Endothelial cell of umbilical vein (primary cell): Measurements from ENCODE around the gene MMS19. TPM values are rescaled to one million over a fixed set of nuclear protein-coding genes. Genes with fewer than 3 reads are reported as not detected.

Experiments
- BruUV-seq: library from RNA; stranded (reverse); fragments of 400-500 nt; replicated peaks from 2 replicates; lab custom pipeline; 2021; lab: Mats Ljungman, UMichigan
- CTCF ChIA-PET: fragments of 300-600, 350-600 bp; sonication (Branson Sonifier 250); formaldehyde crosslinking; loops from one replicate; lab custom pipeline; 2021; ENCODE audit warnings: antibody characterized with exemption, inconsistent platforms; lab: Charles Lee
- POLR2A ChIA-PET: fragments of 300-600, 350-600 bp; sonication (Branson Sonifier 250); formaldehyde crosslinking; loops from one replicate; lab custom pipeline; 2021; ENCODE audit warnings: antibody characterized with exemption, inconsistent platforms; lab: Charles Lee
- DNase-seq: peaks from one replicate; pipeline ENCODE4 v3.0.0-alpha.2; 2011; ENCODE audit warnings: low read depth, low spot score
- FAIRE-seq: peaks from 2 replicates; lab custom pipeline; 2011; peaks lifted over from hg19 to GRCh38; lab: Jason Lieb, UNC
- H2AFZ ChIP-seq: 2 replicates; pipeline ENCODE4 v1.6.0; 2012; ENCODE audit warnings: low read depth, low read length, control low read depth, inconsistent platforms
- H3K27ac ChIP-seq: 2 replicates; pipeline ENCODE4 v1.5.1; 2011; ENCODE audit warnings: low read depth, mild to moderate bottlenecking, control low read depth, low read length, moderate library complexity; ENCODE audit not compliant: insufficient read depth
- H3K27me3 ChIP-seq, 2 experiments: 2 replicates each; pipeline versions ENCODE4 v1.6.0 to v1.6.1; 2011; ENCODE audit warnings: low read length in 2 of 2, mixed read lengths in 1 of 2; ENCODE audit not compliant: control insufficient read depth in 2 of 2, insufficient read depth in 2 of 2
- H3K36me3 ChIP-seq, 2 experiments: 2 replicates in 1 of 2; 3 replicates in 1 of 2; pipeline ENCODE4 v1.5.1; 2011; ENCODE audit warnings: low read length in 2 of 2, mild to moderate bottlenecking in 1 of 2, moderate library complexity in 1 of 2; ENCODE audit not compliant: control insufficient read depth in 2 of 2, insufficient read depth in 2 of 2; ENCODE audit errors: extremely low read depth in 1 of 2
- H3K4me1 ChIP-seq: 3 replicates; pipeline ENCODE4 v1.5.1; 2011; ENCODE audit warnings: mild to moderate bottlenecking, low read length; ENCODE audit not compliant: control insufficient read depth, insufficient read depth; ENCODE audit errors: extremely low read depth
- H3K4me2 ChIP-seq: 2 replicates; pipeline ENCODE4 v1.6.1; 2011; ENCODE audit warnings: low read length, control low read depth, mixed read lengths; ENCODE audit not compliant: insufficient read depth
- H3K4me3 ChIP-seq, 3 experiments: fragments of 200-600 bp in 1 of 3; sonication (generic), shearing (Covaris generic) in 1 of 3; replicated peaks in 1 of 3; 2 replicates each; pipeline ENCODE4 v1.5.1; 2011 to 2016; ENCODE audit warnings: control low read depth in 3 of 3, low read length in 3 of 3, mild to moderate bottlenecking in 2 of 3, inconsistent platforms in 1 of 3, low read depth in 1 of 3, moderate library complexity in 1 of 3; ENCODE audit not compliant: insufficient read depth in 1 of 3
- H3K79me2 ChIP-seq: 2 replicates; pipeline ENCODE4 v1.6.0; 2012; ENCODE audit warnings: low read length, inconsistent platforms; ENCODE audit not compliant: control insufficient read depth, insufficient read depth
- H3K9ac ChIP-seq: replicated peaks from 2 replicates; pipeline ENCODE3; 2011; ENCODE audit warnings: low read length, control low read depth; ENCODE audit not compliant: insufficient read depth; ENCODE audit errors: extremely low read depth
- H3K9me1 ChIP-seq: replicated peaks from 3 replicates; pipeline ENCODE4 v1.6.0; 2011; ENCODE audit warnings: mild to moderate bottlenecking, low read length; ENCODE audit not compliant: control insufficient read depth, insufficient read depth; ENCODE audit errors: extremely low read depth
- H3K9me3 ChIP-seq: replicated peaks from 2 replicates; pipeline ENCODE4 v1.5.1; 2012; ENCODE audit warnings: low read length, inconsistent platforms; ENCODE audit not compliant: control insufficient read depth, insufficient read depth
- H4K20me1 ChIP-seq: replicated peaks from 2 replicates; pipeline ENCODE3; 2011; ENCODE audit warnings: mild to moderate bottlenecking, low read length; ENCODE audit not compliant: control insufficient read depth, insufficient read depth; ENCODE audit errors: extremely low read depth
- CTCF ChIP-seq, 2 donors: IDR thresholded peaks; 1 replicate in 1 of 2; 2 replicates in 1 of 2; pipeline ENCODE4 v1.5.1; 2011; ENCODE audit warnings: low read length in 2 of 2, mild to moderate bottlenecking in 2 of 2, moderate library complexity in 2 of 2, control low read depth in 1 of 2, inconsistent platforms in 1 of 2, low read depth in 1 of 2; ENCODE audit not compliant: insufficient read depth in 1 of 2; ENCODE audit errors: extremely low read depth in 1 of 2
- EZH2 ChIP-seq: IDR thresholded peaks from 2 replicates; pipeline ENCODE4 v1.6.1; 2012; ENCODE audit warnings: borderline replicate concordance, low read depth, mild to moderate bottlenecking, moderate library complexity, low read length, inconsistent platforms; ENCODE audit not compliant: severe bottlenecking
- FOS ChIP-seq: IDR thresholded peaks from 2 replicates; pipeline ENCODE4 v1.6.1; 2011; ENCODE audit warnings: mild to moderate bottlenecking, low read length, moderate library complexity, borderline replicate concordance; ENCODE audit not compliant: insufficient read depth
- GATA2 ChIP-seq: IDR thresholded peaks from 2 replicates; pipeline ENCODE4 v1.7.0; 2011; ENCODE audit warnings: low read depth, mild to moderate bottlenecking, moderate library complexity, mixed read lengths, low read length; ENCODE audit not compliant: insufficient read length, insufficient read depth
- JUN ChIP-seq: IDR thresholded peaks from 2 replicates; pipeline ENCODE4 v1.6.1; 2011; ENCODE audit warnings: borderline replicate concordance, low read depth; ENCODE audit not compliant: insufficient read length, insufficient read depth
- MYC ChIP-seq: IDR thresholded peaks from one replicate; pipeline ENCODE4 v1.6.1; 2011; ENCODE audit warnings: mild to moderate bottlenecking, low read depth, low read length
- POLR2A ChIP-seq: IDR thresholded peaks from 2 replicates; pipeline ENCODE4 v1.6.1; 2012; ENCODE audit warnings: low read depth, mild to moderate bottlenecking, control low read depth, low read length
- POLR2AphosphoS5 ChIP-seq: IDR thresholded peaks from 2 replicates; pipeline ENCODE4 v1.6.1; 2012; ENCODE audit warnings: low read depth, mild to moderate bottlenecking, control low read depth, low read length, moderate library complexity; ENCODE audit not compliant: insufficient read depth
- dilution Hi-C: fragments of 300-500 bp; cut with MboI; formaldehyde crosslinking; loops from one replicate; pipeline ENCODE4 v1.15.0; 2019; ENCODE audit warnings: low sequenced_read_pairs; ENCODE audit not compliant: extremely low pct_ligation_motif_present
- intact Hi-C: fragments of 100-400 bp; cut with micrococcal nuclease; formaldehyde crosslinking; loops from one replicate; pipeline ENCODE4 v1.10.0; 2022
- polyA plus RNA-seq, 4 experiments: library from polyadenylated mRNA; depleted of rRNA in 3 of 4; stranded (reverse) in 3 of 4; unstranded in 1 of 4; fragments of >200 nt; gene quantifications; 2 replicates each; pipeline versions ENCODE4 v1.2.1 to v1.2.3, GENCODE V29; 2011 to 2012; ENCODE audit warnings: missing spikeins in 1 of 4
- total RNA-seq: library from RNA; stranded (reverse); gene quantifications from 2 replicates; pipeline ENCODE4 v1.2.3, GENCODE V29; 2021
- TF ChIP-seq, protein P1 (sequence below): IDR thresholded peaks from 2 replicates; pipeline ENCODE4 v1.6.1; 2011; ENCODE audit not compliant: insufficient read depth, insufficient read length

MMS19 gene
- total and polyA plus RNA-seq, 2 donors (not counting 3 experiments of a cell fraction or from before 2014, with no cell fraction given): 95.2 to 123 TPM

DNA sequence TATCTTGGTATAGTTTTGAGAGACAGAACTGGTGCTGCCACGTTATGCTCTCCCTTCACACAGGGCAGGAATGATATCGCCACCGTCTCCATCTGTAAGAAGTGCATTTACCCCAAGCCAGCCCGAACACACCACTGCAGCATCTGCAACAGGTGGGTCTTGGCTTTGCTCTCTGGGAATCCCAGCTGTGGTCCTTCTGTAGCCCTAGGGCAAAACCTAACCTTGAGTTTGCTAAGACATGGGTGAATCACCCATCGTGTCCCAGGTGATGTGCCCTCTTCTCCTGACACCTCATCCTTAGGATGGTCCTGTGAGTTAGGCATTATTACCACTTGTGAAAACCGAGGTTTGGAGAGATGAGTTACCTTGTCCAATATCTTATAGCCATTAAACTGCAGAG, 45.9 kb downstream of the MMS19 start:
- ChIA-PET CTCF (interaction anchor here (1.2 to 1.7 kb wide), 2 partner anchors 10 to 12 kb away, joined by 3 to 4 read pairs; no protein-coding TSS in a partner anchor), POLR2A (no interaction called here)
- Histone ChIP-seq H3K9me1 (no peaks in the 10 kb centered on the region), H2AFZ (no peak overlapping the region), H3K9ac (no peak overlapping the region), H3K4me3 (no peak overlapping the region), H3K9me3 (no peaks in the 10 kb centered on the region), H3K79me2 (peaks cover 35% of the 10 kb centered on the region), H3K4me2 (no peak overlapping the region), H3K4me1 (peaks cover 8% of the 10 kb centered on the region), H4K20me1 (no peaks in the 10 kb centered on the region), H3K27me3 (no peaks in the 10 kb centered on the region), H3K27ac (no peak overlapping the region), H3K36me3 (peaks cover 17 to 31% of the 10 kb centered on the region in 2 experiments)
- no peak for FAIRE-seq
- no TSS peak for BruUV-seq
- dilution Hi-C loops (no loop called here), intact Hi-C loops (no loop called here)
- DNase-seq: no peak
- TF ChIP-seq, protein P1, sequence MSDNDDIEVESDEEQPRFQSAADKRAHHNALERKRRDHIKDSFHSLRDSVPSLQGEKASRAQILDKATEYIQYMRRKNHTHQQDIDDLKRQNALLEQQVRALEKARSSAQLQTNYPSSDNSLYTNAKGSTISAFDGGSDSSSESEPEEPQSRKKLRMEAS: no peak
- TF ChIP-seq GATA2 (no peak), POLR2A (no peak), JUN (no peak), POLR2AphosphoS5 (no peak), MYC (no peak)

DNA sequence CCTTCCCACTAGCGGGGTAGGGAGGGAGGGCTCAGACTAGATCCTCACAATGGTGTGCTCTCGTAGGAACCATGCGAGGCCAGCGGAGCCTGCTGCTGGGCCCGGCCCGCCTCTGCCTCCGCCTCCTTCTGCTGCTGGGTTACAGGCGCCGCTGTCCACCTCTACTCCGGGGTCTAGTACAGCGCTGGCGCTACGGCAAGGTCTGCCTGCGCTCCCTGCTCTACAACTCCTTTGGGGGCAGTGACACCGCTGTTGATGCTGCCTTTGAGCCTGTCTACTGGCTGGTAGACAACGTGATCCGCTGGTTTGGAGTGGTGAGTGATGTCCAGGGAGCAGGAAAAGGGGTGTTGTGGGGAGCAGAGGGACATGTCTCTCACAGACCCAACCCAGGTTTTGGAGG, 46.6 kb downstream of the MMS19 start:
- H3K9ac ChIP-seq: no peak overlapping the region
- no peak overlapping the region for H2AFZ ChIP-seq
- H3K4me2 ChIP-seq: no peak overlapping the region
- dilution Hi-C loops: no loop called here
- intact Hi-C loops: no loop called here
- H3K9me3 ChIP-seq: no peaks in the 10 kb centered on the region
- DNase-seq (no peak), FAIRE-seq (no peak)
- no peak for TF ChIP-seq FOS
- TF ChIP-seq POLR2A: no peak
- TF ChIP-seq, protein P1: no peak
- no peak for TF ChIP-seq GATA2
- no peak for TF ChIP-seq CTCF (IDR thresholded peaks at IDR 0.05; ENCODE audit: extremely low read depth in 1 of 2, insufficient read depth in 1 of 2, low read depth in 1 of 2, low read length in 2 of 2)
- TF ChIP-seq EZH2: no peak
- no peak for TF ChIP-seq POLR2AphosphoS5
- TF ChIP-seq MYC: no peak
- no peak for TF ChIP-seq JUN
- H3K27me3 ChIP-seq: no peaks in the 10 kb centered on the region
- no peaks in the 10 kb centered on the region for H3K9me1 ChIP-seq
- peaks cover 42% of the 10 kb centered on the region for H3K79me2 ChIP-seq
- no TSS peak for BruUV-seq
- H3K36me3 ChIP-seq: peaks cover 12 to 25% of the 10 kb centered on the region in 2 experiments
- no peaks in the 10 kb centered on the region for H4K20me1 ChIP-seq
- peaks cover 16% of the 10 kb centered on the region for H3K4me1 ChIP-seq
- ChIA-PET CTCF (interaction anchor here (1.7 kb wide), 1 partner anchor 10 kb away, joined by 4 read pairs; no protein-coding TSS in a partner anchor), POLR2A (no interaction called here)
- no peak overlapping the region for H3K27ac ChIP-seq
- no peak overlapping the region for H3K4me3 ChIP-seq
